Measurements from ENCODE around the gene CDK18.

GRCh38 chr1:205472737-205473441, 31.6 kb upstream of the CDK18 start:
- no peak for TF ChIP-seq CTCF (IDR thresholded peaks at IDR 0.05; ENCODE audit: low read depth, low read length, missing input control)
- no peak for TF ChIP-seq SP1 (IDR thresholded peaks at IDR 0.05)
- no peak for TF ChIP-seq RAD21 (IDR thresholded peaks at IDR 0.05)
- TF ChIP-seq REST (IDR thresholded peaks at IDR 0.05): no peak
- TF ChIP-seq JUND (IDR thresholded peaks at IDR 0.05): no peak
- TF ChIP-seq HNF4A (conservative IDR thresholded peaks at IDR 0.05): no peak
